OCI-LY3 (cell line): ENCODE measurements around the gene PRR36.
"Not testable (repeated sequence)": the region's sequence is repeated elsewhere in the genome, so short reads cannot be mapped to it uniquely, and the experiment has no call there.

Source experiments
- H2AFZ ChIP-seq: fragments of 200-600, 300-600 bp; shearing (Covaris generic); 2 replicates; pipeline ENCODE4 v1.6.0; 2014; ENCODE audit warnings: antibody characterized with exemption, low read depth, low read length
- H3K27ac ChIP-seq: fragments of 200-600, 300-600 bp; sonication (generic); 2 replicates; pipeline ENCODE4 v1.5.1; 2014; ENCODE audit warnings: mild to moderate bottlenecking, low read length, moderate library complexity, mixed read lengths
- H3K27me3 ChIP-seq: fragments of 200-600, 300-600 bp; sonication (generic); 2 replicates; pipeline ENCODE4 v1.6.1; 2014; ENCODE audit warnings: low read depth, low read length, mixed read lengths
- H3K36me3 ChIP-seq: fragments of 200-600, 300-600 bp; sonication (generic); replicated peaks from 2 replicates; pipeline ENCODE3; 2014; ENCODE audit warnings: low read depth, low read length, mixed read lengths
- H3K4me1 ChIP-seq: fragments of 300-600, 200-600 bp; sonication (generic); 2 replicates; pipeline ENCODE4 v1.6.1; 2014; ENCODE audit warnings: low read length, mixed read lengths
- H3K4me2 ChIP-seq: fragments of 200-600, 300-600 bp; sonication (generic); 2 replicates; pipeline ENCODE4 v1.6.1; 2014; ENCODE audit warnings: low read length, mixed read lengths
- H3K4me3 ChIP-seq: fragments of 300-600, 200-600 bp; sonication (generic); 2 replicates; pipeline ENCODE4 v1.5.1; 2014; ENCODE audit warnings: antibody characterized with exemption, mild to moderate bottlenecking, low read length, moderate library complexity
- H3K79me2 ChIP-seq: fragments of 300-600, 200-600 bp; shearing (Covaris generic); 2 replicates; pipeline ENCODE4 v1.6.1; 2014; ENCODE audit warnings: mild to moderate bottlenecking, low read length, mixed read lengths
- H3K9ac ChIP-seq: fragments of 300-600, 200-600 bp; shearing (Covaris generic); 2 replicates; pipeline ENCODE4 v1.6.0; 2014; ENCODE audit warnings: mild to moderate bottlenecking, low read length, moderate library complexity
- H3K9me3 ChIP-seq: fragments of 200-600, 300-600 bp; shearing (Covaris generic); 2 replicates; pipeline ENCODE4 v1.6.1; 2014; ENCODE audit warnings: low read length, mixed read lengths; ENCODE audit not compliant: insufficient read depth
- H4K20me1 ChIP-seq: fragments of 200-600, 300-600 bp; sonication (generic); 2 replicates; pipeline ENCODE4 v1.6.1; 2016; ENCODE audit warnings: low read length, mixed read lengths; ENCODE audit not compliant: insufficient read depth
- EZH2phosphoT487 ChIP-seq: fragments of 200-600 bp; shearing (Covaris generic); IDR thresholded peaks from 2 replicates; pipeline ENCODE4 v1.6.1; 2018; ENCODE audit warnings: antibody characterized with exemption, mixed run types, low read depth
- TF ChIP-seq, protein P1 (sequence below): fragments of 200-600, 300-600 bp; sonication (generic); IDR thresholded peaks from 2 replicates; pipeline ENCODE4 v1.5.1; 2014; ENCODE audit warnings: antibody characterized with exemption, low read length, low read depth

PRR36 gene

DNA sequence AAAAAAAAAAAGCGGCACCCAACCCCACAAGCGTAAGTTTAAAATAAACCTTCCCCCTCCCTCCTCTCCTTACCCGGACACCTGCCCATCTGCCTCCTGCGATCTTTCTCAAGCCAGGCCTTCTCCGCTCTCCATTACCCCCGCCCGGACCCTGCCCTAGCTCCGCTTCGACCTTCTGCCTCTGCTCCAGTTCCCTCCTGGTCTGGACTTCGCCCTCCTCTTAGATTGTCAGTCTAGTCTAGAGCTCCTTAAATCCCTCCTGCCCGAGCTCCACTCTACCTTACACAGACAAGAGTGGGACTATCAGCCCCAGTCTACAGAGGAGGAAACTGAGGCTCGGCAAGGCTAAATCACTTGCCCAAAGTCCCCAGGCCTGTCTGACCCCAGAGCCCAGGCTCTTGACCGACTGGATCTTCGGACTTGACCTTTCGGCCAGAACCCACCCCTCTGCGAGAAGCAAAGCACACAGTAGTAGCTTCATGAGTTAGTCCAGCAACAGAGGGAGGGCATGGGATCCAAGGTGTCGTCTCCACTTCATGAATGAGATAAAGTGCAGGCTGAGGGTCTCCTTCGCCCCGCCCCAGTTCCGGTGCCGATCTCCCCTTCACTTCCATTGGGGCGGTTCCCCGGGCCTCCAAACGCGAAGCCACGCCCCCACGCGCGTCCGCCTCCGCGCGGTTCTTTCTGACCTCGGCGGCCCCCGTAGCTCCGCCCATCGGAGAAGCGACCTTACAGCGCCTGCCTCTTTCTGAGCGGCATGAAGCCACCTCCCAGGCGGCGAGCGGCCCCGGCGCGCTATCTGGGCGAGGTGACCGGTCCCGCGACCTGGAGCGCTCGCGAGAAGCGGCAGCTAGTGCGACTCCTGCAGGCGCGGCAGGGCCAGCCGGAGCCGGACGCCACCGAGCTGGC lies 45.7 kb upstream of the PRR36 start, which contains the start of gene SNAPC2:
Gene SNAPC2 (plus strand): TSS at position 729 of the 909 bp plus-strand sequence. CDS start 29 bp downstream, at position 758.
- Histone ChIP-seq H3K9me3 (no peaks in the 10 kb centered on the region), H3K4me1 (peaks cover 14% of the 10 kb centered on the region), H3K4me3 (peak within 1 kb of the TSS; percentile 86), H3K36me3 (peaks cover 10% of the 10 kb centered on the region), H3K9ac (peak within 1 kb of the TSS; percentile 80), H3K4me2 (peak within 1 kb of the TSS; percentile 96), H2AFZ (peak within 1 kb of the TSS; percentile 48; the same call in 1 of the 2 replicates), H3K27ac (peak within 1 kb of the TSS; percentile 80), H4K20me1 (peaks cover 7% of the 10 kb centered on the region; the same call in 1 of the 2 replicates), H3K79me2 (no peaks in the 10 kb centered on the region), H3K27me3 (no peaks in the 10 kb centered on the region)
- TF ChIP-seq, protein P1, sequence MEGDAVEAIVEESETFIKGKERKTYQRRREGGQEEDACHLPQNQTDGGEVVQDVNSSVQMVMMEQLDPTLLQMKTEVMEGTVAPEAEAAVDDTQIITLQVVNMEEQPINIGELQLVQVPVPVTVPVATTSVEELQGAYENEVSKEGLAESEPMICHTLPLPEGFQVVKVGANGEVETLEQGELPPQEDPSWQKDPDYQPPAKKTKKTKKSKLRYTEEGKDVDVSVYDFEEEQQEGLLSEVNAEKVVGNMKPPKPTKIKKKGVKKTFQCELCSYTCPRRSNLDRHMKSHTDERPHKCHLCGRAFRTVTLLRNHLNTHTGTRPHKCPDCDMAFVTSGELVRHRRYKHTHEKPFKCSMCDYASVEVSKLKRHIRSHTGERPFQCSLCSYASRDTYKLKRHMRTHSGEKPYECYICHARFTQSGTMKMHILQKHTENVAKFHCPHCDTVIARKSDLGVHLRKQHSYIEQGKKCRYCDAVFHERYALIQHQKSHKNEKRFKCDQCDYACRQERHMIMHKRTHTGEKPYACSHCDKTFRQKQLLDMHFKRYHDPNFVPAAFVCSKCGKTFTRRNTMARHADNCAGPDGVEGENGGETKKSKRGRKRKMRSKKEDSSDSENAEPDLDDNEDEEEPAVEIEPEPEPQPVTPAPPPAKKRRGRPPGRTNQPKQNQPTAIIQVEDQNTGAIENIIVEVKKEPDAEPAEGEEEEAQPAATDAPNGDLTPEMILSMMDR: no peak
- no peak for TF ChIP-seq EZH2phosphoT487

DNA sequence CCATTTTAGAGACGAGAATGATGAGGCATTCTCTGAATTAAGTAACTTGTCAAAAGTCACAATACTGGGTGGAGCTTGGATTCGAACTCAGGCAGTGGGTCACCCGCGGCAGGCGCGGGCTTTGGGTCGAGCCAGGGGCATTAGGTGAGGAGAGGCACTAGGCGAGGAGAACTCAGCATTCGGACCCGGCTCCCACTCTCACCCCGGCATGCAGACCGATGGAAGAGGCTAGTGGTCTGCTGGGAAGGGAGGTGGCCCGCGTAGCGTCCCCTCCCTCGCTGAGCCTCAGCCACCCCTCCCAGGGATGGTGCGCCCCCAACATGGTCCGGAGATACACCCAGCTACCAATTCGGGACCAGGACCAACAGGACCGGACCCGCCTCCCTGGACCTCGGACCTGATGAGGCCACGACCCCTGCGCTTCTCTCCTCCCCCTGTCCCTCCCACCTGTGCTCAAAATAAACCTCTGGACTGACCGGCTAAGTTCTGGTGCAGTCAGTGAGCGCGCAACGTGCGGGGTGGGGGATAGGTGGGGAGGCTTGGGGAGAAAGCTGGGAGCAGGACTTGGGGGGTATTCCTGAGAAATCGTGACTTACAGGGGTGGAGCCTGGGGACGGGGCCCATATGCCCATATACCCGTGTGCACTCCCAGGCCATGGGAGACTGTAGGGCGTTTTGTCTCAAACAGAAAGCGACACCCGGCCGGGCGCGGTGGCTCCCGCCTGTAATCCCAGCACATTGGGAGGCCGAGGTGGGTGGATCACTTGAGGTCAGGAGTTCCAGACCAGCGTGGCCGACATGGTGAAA lies 44.6 kb upstream of the PRR36 start:
- Histone ChIP-seq H3K79me2 (no peaks in the 10 kb centered on the region), H2AFZ (no peak overlapping the region), H3K4me1 (peaks cover 14% of the 10 kb centered on the region), H3K9ac (no peak overlapping the region), H3K4me2 (peak overlapping the region; percentile 96), H3K4me3 (peak overlapping the region; percentile 86; the same call in 1 of the 2 replicates), H3K36me3 (peaks cover 10% of the 10 kb centered on the region), H4K20me1 (peaks cover 7% of the 10 kb centered on the region; the same call in 1 of the 2 replicates), H3K27me3 (no peaks in the 10 kb centered on the region), H3K27ac (no peak overlapping the region), H3K9me3 (no peaks in the 10 kb centered on the region)
- no peak for TF ChIP-seq EZH2phosphoT487
- TF ChIP-seq, protein P1: no peak

DNA sequence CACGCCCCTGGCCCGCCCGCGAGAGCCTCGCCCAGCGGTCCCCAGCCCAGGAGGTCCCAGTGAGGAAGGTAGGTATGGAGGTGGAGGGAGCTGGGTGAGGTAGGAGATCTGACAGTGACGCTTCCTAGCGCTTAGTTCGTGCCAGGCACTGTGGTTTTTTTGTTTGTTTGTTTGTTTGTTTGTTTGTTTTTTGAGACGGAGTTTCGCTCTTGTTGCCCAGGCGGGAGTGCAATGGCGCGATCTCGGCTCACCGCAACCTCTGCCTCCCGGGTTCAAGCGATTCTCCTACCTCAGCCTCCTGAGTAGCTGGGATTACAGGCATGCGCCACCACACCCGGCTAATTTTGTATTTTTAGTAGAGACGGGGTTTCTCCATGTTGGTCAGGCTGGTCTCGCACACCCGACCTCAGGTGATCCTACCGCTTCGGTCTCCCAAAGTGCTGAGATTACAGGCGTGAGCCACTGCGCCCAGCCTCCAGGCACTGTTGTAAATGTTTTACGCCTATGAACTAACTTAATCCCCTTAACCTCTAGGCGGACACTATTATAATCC lies 43.9 kb upstream of the PRR36 start:
- H3K9ac ChIP-seq, H3K27me3 ChIP-seq, H2AFZ ChIP-seq, H3K79me2 ChIP-seq, H3K9me3 ChIP-seq, H4K20me1 ChIP-seq, H3K27ac ChIP-seq, H3K36me3 ChIP-seq: not testable (repeated sequence)
- Histone ChIP-seq H3K4me2 (peak overlapping the region; percentile 81), H3K4me3 (peak overlapping the region; percentile 77), H3K4me1 (peaks cover 14% of the 10 kb centered on the region)

DNA sequence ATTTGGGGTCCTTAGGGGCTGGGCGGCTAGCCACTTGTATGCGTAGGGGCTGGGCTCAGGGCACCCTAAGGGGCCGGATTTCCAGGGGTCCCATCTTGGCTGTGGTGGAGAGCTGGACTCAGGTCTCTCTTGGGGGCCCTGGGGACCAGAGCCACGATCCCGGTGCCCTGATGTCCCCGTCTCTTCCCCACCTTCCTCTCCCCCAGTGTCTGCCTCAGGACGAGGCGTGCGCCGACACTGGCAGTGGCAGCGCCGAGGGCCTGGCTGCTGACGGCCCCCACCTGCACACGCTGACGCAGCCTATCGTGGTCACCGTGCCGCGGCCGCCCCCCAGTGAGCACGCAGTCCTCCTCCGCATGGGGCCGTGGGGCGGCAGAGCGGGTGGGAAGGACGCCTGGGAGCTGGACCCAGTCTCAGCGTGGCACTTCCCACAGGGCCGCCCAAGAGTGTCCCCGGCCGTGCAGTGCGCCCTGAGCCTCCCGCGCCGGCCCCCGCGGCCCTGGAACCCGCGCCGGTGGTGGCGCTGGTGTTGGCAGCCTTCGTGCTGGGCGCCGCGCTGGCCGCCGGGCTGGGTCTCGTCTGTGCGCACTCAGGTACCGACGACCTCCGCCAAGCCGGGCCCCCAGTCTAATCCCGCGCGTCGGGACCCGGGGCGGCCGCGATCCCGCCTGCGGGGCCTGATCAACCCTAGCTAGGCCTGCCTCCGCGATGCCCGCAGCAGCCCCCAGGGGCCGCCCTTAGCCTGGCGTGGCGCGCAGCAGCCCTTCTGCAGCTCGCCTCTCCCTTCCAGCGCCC lies 43.3 kb upstream of the PRR36 start:
- TF ChIP-seq EZH2phosphoT487: no peak
- TF ChIP-seq, protein P1: peak; percentile 27
- H3K9me3 ChIP-seq: no peaks in the 10 kb centered on the region
- H3K27ac ChIP-seq: no peak overlapping the region
- H3K4me2 ChIP-seq: peak overlapping the region; percentile 81
- H3K4me3 ChIP-seq: peak overlapping the region; percentile 77
- H2AFZ ChIP-seq: peak overlapping the region; percentile 44; the same call in 1 of the 2 replicates
- peaks cover 12% of the 10 kb centered on the region for H3K36me3 ChIP-seq
- H4K20me1 ChIP-seq: peaks cover 7% of the 10 kb centered on the region; the same call in 1 of the 2 replicates
- peaks cover 14% of the 10 kb centered on the region for H3K4me1 ChIP-seq
- H3K27me3 ChIP-seq: no peaks in the 10 kb centered on the region
- peak overlapping the region; percentile 67 for H3K9ac ChIP-seq
- H3K79me2 ChIP-seq: no peaks in the 10 kb centered on the region
